Left ventricle myocardium inferior (tissue), 1 donor: ENCODE measurements around the gene SQOR. TPM values are rescaled to one million over a fixed set of nuclear protein-coding genes. Genes with fewer than 3 reads are reported as not detected.

ENCODE experiments used
- DNase-seq: peaks from one replicate; pipeline ENCODE4 v3.0.0-alpha.2; 2020
- H3K27ac ChIP-seq: fragments of 200-600 bp; replicated peaks from 2 replicates; pipeline ENCODE4 v1.8.0; 2021
- H3K27me3 ChIP-seq: fragments of 200-600 bp; 2 replicates; pipeline ENCODE4 v1.8.0; 2021; ENCODE audit warnings: low read depth
- H3K36me3 ChIP-seq: fragments of 200-600 bp; 2 replicates; pipeline ENCODE4 v1.8.0; 2021
- H3K4me1 ChIP-seq: fragments of 200-600 bp; 2 replicates; pipeline ENCODE4 v1.8.0; 2021
- H3K4me3 ChIP-seq: fragments of 200-600 bp; 2 replicates; pipeline ENCODE4 v1.8.0; 2021; ENCODE audit warnings: mild to moderate bottlenecking, moderate library complexity
- H3K9me3 ChIP-seq: fragments of 200-600 bp; replicated peaks from 2 replicates; pipeline ENCODE4 v1.8.0; 2021
- CTCF ChIP-seq: fragments of 200-600 bp; IDR thresholded peaks from 2 replicates; pipeline ENCODE4 v1.8.0; 2021; ENCODE audit warnings: antibody characterized with exemption, mild to moderate bottlenecking, borderline replicate concordance
- intact Hi-C: fragments of 100-400 bp; cut with micrococcal nuclease; formaldehyde crosslinking; loops from one replicate; pipeline ENCODE4 v1.11.0; 2022
- total RNA-seq: library from RNA; stranded (reverse); fragmentation: NEBNext Ultra II Directional; extraction: Animal tissue kit (Norgen Biotek cat#: 25700); gene quantifications from one replicate; pipeline ENCODE4 v1.2.1, GENCODE V29; 2021
- donor health status: DM: no; HTN: yes; CAD: no; lungs with severe emphysema.

SQOR gene
- total RNA-seq, 1 donor from 2014 or later = 16.5 TPM

- H3K36me3 ChIP-seq = peaks cover 8% of the 10 kb centered on the region
- DNase-seq = no peak
- no peak for TF ChIP-seq CTCF
- peaks cover 60% of the 10 kb centered on the region for H3K4me1 ChIP-seq
- H3K9me3 ChIP-seq = no peaks in the 10 kb centered on the region
- H3K27ac ChIP-seq = peak overlapping the region; percentile 99
- peak overlapping the region; percentile 80 for H3K4me3 ChIP-seq
- H3K27me3 ChIP-seq = no peaks in the 10 kb centered on the region
- intact Hi-C loops = loop anchor here (5.0 kb wide), 1 partner anchor 66 kb away; the partner anchor contains the start of gene SLC30A4
Measured at GRCh38 chr15:45587863-45588170, 47.0 kb upstream of the SQOR start.

GRCh38 chr15:45588219-45588875 is 46.5 kb upstream of the SQOR start:
- H3K27me3 ChIP-seq = no peaks in the 10 kb centered on the region
- peaks cover 60% of the 10 kb centered on the region for H3K4me1 ChIP-seq
- peak overlapping the region; percentile 80 for H3K4me3 ChIP-seq
- intact Hi-C loops = loop anchor here (5.0 kb wide), 1 partner anchor 66 kb away; the partner anchor contains the start of gene SLC30A4
- H3K36me3 ChIP-seq = peaks cover 11% of the 10 kb centered on the region
- H3K9me3 ChIP-seq = no peaks in the 10 kb centered on the region
- DNase-seq = no peak
- no peak for TF ChIP-seq CTCF
- peak overlapping the region; percentile 99 for H3K27ac ChIP-seq

- intact Hi-C loops = loop anchor here (5.0 kb wide), 1 partner anchor 67 kb away; the partner anchor contains the start of gene SLC30A4
- H3K4me1 ChIP-seq = peaks cover 60% of the 10 kb centered on the region
- no peak overlapping the region for H3K4me3 ChIP-seq
- no peak for TF ChIP-seq CTCF
- no peak for DNase-seq
- H3K36me3 ChIP-seq = peaks cover 18% of the 10 kb centered on the region
- no peaks in the 10 kb centered on the region for H3K27me3 ChIP-seq
- no peaks in the 10 kb centered on the region for H3K9me3 ChIP-seq
- no peak overlapping the region for H3K27ac ChIP-seq
Measured at GRCh38 chr15:45589256-45589655, 45.6 kb upstream of the SQOR start.

- TF ChIP-seq CTCF = no peak
- DNase-seq = no peak
- H3K27me3 ChIP-seq = no peaks in the 10 kb centered on the region
- H3K4me1 ChIP-seq = peaks cover 20% of the 10 kb centered on the region
- H3K9me3 ChIP-seq = no peaks in the 10 kb centered on the region
- H3K27ac ChIP-seq = no peak overlapping the region
- peaks cover 49% of the 10 kb centered on the region for H3K36me3 ChIP-seq
- intact Hi-C loops = no loop called here
- H3K4me3 ChIP-seq = no peak overlapping the region
Measured at GRCh38 chr15:45594319-45594718, 40.5 kb upstream of the SQOR start.

- DNase-seq = no peak
- Histone ChIP-seq H3K9me3 (no peaks in the 10 kb centered on the region), H3K4me1 (peaks cover 14% of the 10 kb centered on the region), H3K27me3 (no peaks in the 10 kb centered on the region), H3K4me3 (no peak overlapping the region), H3K36me3 (peaks cover 49% of the 10 kb centered on the region), H3K27ac (no peak overlapping the region)
- intact Hi-C loops = no loop called here
- no peak for TF ChIP-seq CTCF
Measured at GRCh38 chr15:45594835-45595530, 39.8 kb upstream of the SQOR start.
